ENCODE data around the gene AMDHD1. TPM values are rescaled to one million over a fixed set of nuclear protein-coding genes. Genes with fewer than 3 reads are reported as not detected.

AMDHD1 gene
- polyA plus RNA-seq, 1 experiment, result 0.09 TPM

DNA sequence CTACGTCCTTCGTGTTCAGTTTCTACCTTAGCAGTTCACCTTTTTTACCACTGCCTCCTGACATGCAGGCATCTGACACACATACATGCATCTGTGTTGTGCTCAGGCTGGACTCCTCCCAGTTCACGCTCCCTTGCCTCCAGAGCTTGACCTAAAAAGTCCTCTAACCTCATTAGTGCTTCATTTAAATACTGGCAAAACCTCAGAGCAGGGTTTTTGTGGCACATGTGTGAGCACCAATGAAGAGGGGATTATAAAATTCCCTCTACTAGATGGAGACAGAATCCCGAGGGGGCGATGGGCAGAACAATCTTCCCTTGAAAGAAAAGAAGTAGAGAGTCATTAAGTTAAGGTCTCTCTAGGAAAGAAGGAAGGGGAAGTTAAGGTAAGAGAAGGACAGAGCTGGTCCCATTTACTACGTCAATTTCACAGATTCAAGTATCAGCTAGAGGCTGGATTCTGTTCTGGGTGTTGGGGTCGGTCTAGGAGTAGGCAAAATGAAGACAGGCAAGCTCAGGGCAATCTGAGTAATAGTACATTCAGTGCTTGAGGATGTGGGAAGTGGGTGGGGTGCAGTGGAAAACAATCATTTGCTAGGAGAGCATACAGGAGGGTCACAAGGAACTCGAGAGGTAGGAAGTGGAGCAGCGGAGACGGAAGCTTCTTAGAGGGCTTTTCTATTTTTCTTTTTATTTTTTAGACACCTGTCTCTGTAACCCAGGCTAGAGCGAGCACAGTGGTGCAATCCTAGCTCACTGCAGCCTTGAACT lies 45.6 kb downstream of the AMDHD1 start:
- Histone ChIP-seq H3K27me3 (ENCODE audit: control insufficient read depth, insufficient read depth, low read length) (no peaks in the 10 kb centered on the region; the same call in 1 of the 2 replicates), H3K4me3 (ENCODE audit: low read depth, low read length) (no peak overlapping the region), H3K36me3 (ENCODE audit: control insufficient read depth, insufficient read depth, low read length) (no peaks in the 10 kb centered on the region)
- ChIA-PET POLR2A (no interaction called here), CTCF (interaction anchor here (4.0 kb wide), 1 partner anchor 11 kb away, joined by 30 read pairs; no protein-coding TSS in a partner anchor)
- no peak for DNase-seq (ENCODE audit: low read depth)
- TF ChIP-seq, protein P1, sequence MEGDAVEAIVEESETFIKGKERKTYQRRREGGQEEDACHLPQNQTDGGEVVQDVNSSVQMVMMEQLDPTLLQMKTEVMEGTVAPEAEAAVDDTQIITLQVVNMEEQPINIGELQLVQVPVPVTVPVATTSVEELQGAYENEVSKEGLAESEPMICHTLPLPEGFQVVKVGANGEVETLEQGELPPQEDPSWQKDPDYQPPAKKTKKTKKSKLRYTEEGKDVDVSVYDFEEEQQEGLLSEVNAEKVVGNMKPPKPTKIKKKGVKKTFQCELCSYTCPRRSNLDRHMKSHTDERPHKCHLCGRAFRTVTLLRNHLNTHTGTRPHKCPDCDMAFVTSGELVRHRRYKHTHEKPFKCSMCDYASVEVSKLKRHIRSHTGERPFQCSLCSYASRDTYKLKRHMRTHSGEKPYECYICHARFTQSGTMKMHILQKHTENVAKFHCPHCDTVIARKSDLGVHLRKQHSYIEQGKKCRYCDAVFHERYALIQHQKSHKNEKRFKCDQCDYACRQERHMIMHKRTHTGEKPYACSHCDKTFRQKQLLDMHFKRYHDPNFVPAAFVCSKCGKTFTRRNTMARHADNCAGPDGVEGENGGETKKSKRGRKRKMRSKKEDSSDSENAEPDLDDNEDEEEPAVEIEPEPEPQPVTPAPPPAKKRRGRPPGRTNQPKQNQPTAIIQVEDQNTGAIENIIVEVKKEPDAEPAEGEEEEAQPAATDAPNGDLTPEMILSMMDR (IDR thresholded peaks at IDR 0.05; ENCODE audit: insufficient read depth, low read depth, low read length), result no peak

DNA sequence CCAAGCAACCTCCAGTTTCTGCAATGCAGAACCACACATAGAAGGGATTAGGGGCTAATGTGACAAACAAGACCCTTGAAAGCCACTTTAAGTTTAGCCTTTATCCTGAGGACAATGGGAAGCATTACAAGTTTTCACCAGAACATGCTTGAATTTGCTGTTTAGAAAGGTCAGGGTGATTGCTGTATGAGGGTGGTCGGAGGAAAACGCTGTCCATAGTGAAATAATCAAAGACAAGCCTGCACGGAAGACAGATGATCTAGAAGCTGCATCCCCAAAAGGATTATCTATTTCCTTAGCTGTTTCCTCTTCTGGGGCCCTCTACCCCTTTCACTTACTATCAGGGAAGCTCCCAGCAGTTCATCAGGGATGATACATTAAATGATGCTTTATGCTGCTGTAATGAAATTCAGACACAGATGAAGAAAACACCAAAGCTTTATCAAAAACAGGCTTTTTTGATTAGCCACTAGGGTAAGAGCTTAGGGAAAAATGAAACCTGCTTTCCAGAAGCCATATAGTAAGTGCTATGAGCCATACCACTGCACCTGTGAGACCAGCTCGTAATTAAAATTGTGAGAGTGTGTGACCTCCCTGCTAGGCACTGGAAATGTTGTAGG lies 46.5 kb downstream of the AMDHD1 start:
- no peak for DNase-seq (ENCODE audit: low read depth)
- ChIA-PET CTCF (interaction anchor here (0.6 to 4.0 kb wide), 2 partner anchors 9 to 10 kb away, joined by 3 to 30 read pairs; no protein-coding TSS in a partner anchor), POLR2A (no interaction called here)
- Histone ChIP-seq H3K27me3 (ENCODE audit: control insufficient read depth, insufficient read depth, low read length) (no peaks in the 10 kb centered on the region; the same call in 1 of the 2 replicates), H3K4me3 (ENCODE audit: low read depth, low read length) (no peak overlapping the region), H3K36me3 (ENCODE audit: control insufficient read depth, insufficient read depth, low read length) (no peaks in the 10 kb centered on the region)
- TF ChIP-seq, protein P1 (IDR thresholded peaks at IDR 0.05; ENCODE audit: insufficient read depth, low read depth, low read length), result no peak

DNA sequence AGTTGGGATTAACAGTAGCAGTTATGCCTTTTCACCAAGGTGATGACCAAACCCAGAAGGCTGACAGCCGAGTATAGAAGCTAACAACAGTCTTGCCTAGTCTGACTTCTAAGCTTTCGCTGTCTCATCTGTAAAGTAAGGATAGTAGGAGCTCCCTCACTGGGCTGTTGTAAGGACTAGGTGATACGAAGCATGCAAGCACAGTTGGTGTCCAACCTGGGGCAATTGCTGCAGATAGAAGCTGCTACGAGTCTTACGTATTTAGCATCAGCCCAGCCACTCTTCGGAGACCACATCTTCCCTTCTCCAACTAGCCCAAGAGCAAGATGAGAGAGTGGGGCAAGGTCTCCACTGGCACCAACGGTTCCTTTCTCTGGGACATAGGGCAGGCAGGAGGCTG lies 47.0 kb downstream of the AMDHD1 start:
- CTCF ChIA-PET, result interaction anchor here (0.6 to 4.0 kb wide), 2 partner anchors 9 to 10 kb away, joined by 3 to 30 read pairs; no protein-coding TSS in a partner anchor

DNA sequence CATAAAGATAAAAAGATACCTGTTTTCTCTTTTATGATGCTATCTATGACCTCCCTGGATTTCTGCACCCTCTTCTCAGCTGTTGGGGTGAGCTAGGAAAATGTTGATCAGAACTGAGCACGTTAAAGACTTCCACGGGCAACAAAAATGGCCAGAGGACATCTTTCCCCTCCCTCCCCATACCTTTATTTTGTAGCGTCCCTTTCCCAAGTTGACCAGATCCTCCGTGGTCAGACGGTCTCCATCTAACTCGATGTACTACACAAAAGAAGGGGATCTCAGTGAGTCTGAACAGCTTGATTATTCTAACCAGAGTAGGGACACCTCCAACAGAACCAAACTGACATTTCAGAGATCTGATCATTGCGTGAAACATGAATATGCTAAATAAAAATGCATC lies 50.8 kb downstream of the AMDHD1 start:
- POLR2A ChIA-PET, result no interaction called here
- H3K27me3 ChIP-seq (ENCODE audit: control insufficient read depth, insufficient read depth, low read length), result no peaks in the 10 kb centered on the region
- H3K4me3 ChIP-seq (ENCODE audit: low read depth, low read length), result no peak overlapping the region
- TF ChIP-seq, protein P1 (IDR thresholded peaks at IDR 0.05; ENCODE audit: insufficient read depth, low read depth, low read length), result no peak
- CTCF ChIA-PET, result interaction anchor here (1.5 kb wide), 1 partner anchor 75 kb away, joined by 4 read pairs; no protein-coding TSS in a partner anchor
- no peaks in the 10 kb centered on the region for H3K36me3 ChIP-seq (ENCODE audit: control insufficient read depth, insufficient read depth, low read length)
- no peak for DNase-seq (ENCODE audit: low read depth)

More for the DNA sequence above, 47.0 kb downstream of the AMDHD1 start:
- Histone ChIP-seq H3K36me3 (ENCODE audit: control insufficient read depth, insufficient read depth, low read length) (no peaks in the 10 kb centered on the region), H3K27me3 (ENCODE audit: control insufficient read depth, insufficient read depth, low read length) (no peaks in the 10 kb centered on the region; the same call in 1 of the 2 replicates), H3K4me3 (ENCODE audit: low read depth, low read length) (no peak overlapping the region)
- TF ChIP-seq, protein P1 (IDR thresholded peaks at IDR 0.05; ENCODE audit: insufficient read depth, low read depth, low read length), result no peak
- no peak for DNase-seq (ENCODE audit: low read depth)
- POLR2A ChIA-PET, result no interaction called here

DNA sequence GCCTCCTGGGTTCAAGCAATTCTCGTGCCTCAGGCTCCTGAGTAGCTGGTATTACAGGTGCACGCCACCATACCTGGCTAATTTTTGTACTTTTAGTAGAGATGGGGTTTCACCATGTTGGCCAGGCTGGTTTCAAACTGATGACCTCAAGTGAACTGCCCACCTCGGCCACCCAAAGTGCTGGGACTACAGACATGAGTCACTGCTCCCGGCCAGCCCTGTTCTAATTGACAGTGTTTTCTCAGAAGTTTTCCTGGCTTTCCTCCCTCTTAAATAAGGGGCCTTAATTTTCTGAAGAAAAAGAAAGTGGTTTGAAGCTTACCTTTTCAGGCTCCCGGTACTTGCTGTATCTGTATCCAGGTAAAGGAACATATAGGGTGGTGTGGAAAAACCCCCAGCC lies 51.3 kb downstream of the AMDHD1 start:
- CTCF ChIA-PET, result interaction anchor here (1.5 kb wide), 1 partner anchor 76 kb away, joined by 4 read pairs; no protein-coding TSS in a partner anchor
- DNase-seq (ENCODE audit: low read depth), result no peak
- TF ChIP-seq, protein P1 (IDR thresholded peaks at IDR 0.05; ENCODE audit: insufficient read depth, low read depth, low read length), result no peak
- Histone ChIP-seq H3K27me3 (ENCODE audit: control insufficient read depth, insufficient read depth, low read length) (no peaks in the 10 kb centered on the region), H3K36me3 (ENCODE audit: control insufficient read depth, insufficient read depth, low read length) (no peaks in the 10 kb centered on the region), H3K4me3 (ENCODE audit: low read depth, low read length) (no peak overlapping the region)
- POLR2A ChIA-PET, result no interaction called here

All from BJ (cell line).